HG03342 (cell line): ENCODE data around the gene TMEM168.
A peak's percentile ranks its signal among the peaks of the same experiment; 100 is the strongest.
"Not testable (repeated sequence)": the region's sequence is repeated elsewhere in the genome, so short reads cannot be mapped to it uniquely, and the experiment has no call there.

Experiments
- ATAC-seq: cut with Tn5 transposase; IDR thresholded peaks from one replicate; pipeline ENCODE4 v1.9.1; 2021; ENCODE audit warnings: mild to moderate bottlenecking, moderate library complexity; ENCODE audit not compliant: unreplicated experiment

The TMEM168 gene, protein sequence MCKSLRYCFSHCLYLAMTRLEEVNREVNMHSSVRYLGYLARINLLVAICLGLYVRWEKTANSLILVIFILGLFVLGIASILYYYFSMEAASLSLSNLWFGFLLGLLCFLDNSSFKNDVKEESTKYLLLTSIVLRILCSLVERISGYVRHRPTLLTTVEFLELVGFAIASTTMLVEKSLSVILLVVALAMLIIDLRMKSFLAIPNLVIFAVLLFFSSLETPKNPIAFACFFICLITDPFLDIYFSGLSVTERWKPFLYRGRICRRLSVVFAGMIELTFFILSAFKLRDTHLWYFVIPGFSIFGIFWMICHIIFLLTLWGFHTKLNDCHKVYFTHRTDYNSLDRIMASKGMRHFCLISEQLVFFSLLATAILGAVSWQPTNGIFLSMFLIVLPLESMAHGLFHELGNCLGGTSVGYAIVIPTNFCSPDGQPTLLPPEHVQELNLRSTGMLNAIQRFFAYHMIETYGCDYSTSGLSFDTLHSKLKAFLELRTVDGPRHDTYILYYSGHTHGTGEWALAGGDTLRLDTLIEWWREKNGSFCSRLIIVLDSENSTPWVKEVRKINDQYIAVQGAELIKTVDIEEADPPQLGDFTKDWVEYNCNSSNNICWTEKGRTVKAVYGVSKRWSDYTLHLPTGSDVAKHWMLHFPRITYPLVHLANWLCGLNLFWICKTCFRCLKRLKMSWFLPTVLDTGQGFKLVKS

DNA sequence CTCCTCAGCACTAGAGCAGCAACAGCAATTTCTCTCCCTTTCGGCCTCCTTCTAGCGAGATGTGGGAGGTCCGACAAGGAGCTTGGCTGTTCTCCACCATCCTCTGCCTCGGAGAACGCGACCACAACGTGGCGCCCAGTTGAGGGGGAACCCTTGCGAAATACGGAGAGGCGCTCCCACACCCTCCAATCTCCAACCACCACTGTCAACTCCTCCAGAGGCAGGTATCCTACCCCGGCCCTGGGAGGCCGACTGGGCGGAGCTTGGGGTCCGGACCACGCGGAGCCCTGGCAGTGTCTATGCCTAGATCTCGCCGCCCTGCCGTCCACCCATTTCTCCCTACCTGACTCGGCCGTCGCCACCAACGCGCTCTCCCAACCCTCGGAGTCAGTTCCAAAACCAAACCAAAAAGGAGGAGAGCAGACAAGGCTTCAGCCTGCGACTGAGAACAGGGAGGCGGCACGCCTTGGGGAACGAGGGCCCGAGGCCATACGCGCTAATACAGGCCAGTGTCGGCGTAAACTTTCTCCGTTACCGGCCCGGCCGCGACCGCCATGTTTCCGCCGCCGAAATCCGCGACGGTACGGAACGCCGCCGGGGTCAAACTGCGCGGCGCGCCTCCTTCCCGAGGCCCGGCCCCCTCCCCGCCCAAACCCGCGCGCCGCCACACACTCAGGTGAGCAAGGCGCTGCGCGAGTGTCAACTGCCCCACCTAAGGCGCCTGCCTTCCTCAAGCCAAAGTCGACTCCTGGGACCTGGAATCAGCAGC lies at the start of gene TMEM168:
TMEM168 (minus strand) TSS at position 577 of the 769 bp plus-strand sequence. CDS start 5,568 bp downstream, outside the sequence.
- ATAC-seq: peak; percentile 79

DNA sequence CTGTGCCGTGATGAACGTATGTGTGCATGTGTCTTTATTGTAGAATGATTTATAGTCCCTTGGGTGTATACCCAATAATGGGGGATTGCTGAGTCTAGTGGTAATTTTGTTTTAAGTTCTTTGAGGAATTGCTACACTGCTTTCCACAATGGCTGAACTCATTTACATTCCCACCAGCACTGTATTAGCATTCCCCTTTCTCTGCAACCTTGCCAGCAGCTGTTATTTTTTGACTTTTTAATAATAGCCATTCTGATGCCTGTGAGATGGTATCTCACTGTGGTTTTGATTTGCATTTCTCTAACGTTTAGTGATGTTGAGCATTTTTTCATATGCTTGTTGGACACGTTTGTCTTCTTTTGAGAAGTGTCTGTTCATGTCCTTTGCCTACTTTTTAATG lies 45.7 kb upstream of the TMEM168 start:
- not testable (repeated sequence) for ATAC-seq

DNA sequence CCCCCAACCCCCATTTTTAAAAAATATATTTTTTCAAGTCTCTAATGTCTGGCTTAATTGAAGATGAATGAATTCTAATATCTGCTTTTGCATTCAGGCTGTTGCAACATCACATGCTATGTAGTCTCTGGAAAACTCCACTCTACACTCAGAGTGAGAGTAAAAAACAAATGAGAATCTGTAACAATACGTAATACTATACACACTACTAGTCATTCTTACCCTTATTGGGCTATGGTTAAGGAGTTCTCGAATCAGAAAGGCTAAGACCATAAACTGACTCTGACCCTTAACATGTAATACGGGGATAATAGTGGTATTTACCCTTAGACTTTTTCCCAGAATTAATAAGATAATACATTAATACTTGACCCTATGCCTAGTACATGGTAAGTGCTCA lies 42.9 kb upstream of the TMEM168 start:
- no peak for ATAC-seq

DNA sequence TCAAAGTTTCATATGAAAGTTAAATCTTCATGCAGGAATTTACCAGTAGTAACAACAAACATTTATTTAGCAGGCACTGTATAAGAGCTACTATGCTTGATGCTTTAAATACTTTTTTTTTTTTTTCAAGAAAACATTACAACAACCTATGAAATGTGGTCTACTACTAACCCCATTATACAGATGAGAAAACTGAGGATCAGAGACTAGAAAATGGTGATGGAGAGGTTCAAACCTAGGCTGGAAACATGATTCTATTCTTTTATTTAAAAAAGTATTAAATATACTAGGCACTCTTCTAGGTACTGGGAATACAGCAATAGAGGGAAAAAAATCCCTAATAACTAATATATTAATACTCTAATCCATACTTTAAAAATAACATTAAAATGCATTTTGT lies 40.6 kb upstream of the TMEM168 start:
- ATAC-seq: no peak

DNA sequence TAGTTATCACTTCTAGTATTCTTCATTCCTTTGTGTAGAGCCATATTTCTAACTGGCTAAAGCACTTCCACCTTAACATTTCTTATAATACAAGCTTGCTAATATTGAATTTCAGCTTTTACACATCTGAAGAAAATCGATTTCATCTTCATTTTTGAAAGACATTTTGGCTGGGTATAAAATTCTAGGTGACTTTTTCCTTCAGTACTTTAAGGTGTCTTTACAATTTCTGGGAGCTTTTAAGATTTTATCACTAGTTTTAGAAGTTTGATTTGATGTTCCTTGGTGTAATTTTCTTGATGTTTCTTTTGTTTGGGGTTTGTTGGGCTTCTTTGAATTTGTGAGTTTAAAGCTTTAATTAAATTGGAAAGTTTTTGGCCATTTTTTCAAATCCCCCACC lies 38.5 kb upstream of the TMEM168 start:
- ATAC-seq: no peak

DNA sequence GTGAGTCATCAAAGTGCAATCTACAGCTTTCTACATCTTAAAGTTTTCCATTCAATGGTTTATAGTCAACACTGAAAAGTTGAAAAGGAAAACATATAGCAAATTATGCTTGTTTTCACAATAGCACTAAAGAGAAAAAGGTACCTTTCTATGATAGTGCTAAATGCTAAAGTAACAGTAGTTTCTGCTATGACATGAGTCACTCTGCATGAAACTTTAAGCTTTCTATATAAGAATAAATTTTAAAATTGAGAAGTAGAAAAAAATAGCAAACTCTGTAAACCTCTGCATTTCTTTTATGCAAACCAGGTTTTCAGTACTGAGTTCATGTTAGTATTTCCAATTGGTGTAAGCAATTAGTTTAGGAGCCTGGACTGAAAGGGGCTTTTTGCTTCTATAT lies 31.2 kb upstream of the TMEM168 start:
- no peak for ATAC-seq

DNA sequence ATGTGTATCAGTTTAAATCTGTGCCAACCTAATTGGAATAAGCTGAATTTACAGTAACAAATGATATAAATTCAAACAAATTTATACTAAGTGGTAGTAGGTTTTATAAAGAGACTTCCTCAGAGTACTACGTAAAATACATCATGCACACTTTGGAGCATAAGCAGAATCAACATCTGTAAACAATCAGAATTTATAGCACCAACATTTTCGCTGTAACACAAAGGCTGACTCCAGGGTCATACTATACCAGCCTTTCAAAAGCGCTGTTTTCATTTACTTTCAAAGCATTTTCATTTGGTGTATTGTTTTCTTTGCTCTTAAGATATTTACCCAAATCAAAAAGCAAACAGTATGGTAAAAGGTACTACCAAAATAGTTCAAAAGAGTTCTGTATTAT lies 29.3 kb upstream of the TMEM168 start:
- ATAC-seq: no peak

DNA sequence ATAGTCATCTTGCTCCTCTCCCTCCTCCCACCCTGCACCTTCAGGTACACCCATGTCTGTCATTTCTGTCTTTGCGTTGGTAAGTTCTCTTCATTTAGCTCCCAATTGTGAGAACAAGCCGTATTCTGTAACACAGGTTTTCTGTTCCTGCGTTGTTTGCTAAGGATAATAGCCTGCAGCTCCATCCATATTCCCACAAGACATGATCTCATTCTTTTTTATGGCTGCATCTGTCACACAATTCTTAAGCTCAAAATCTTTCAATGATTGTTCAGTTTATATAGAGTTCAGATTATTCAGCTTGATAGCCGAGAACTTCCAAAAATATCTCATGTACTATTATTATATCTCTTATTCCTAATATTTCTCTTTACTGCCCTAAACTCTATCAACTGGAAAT lies 16.0 kb upstream of the TMEM168 start:
- ATAC-seq: no peak

DNA sequence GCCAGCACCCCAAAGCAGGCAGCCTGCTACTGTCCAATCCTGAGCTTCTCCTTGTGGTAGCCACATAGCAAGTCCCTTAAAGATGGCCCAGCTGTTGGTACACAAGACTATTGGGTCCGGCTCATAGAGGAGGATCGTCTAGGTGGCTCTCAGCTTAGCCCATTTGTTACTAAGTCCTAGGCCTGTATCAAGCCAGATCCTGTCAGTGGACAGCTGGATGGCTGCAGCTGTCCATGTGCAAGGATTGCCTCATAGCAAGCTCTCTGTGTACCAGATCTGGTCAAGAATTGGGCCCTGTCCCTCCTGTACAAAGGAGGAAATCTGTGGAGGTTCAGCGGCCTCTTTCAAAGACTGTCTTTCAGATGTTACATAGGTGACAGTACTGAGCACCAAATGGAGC lies 12.2 kb upstream of the TMEM168 start:
- ATAC-seq: no peak

DNA sequence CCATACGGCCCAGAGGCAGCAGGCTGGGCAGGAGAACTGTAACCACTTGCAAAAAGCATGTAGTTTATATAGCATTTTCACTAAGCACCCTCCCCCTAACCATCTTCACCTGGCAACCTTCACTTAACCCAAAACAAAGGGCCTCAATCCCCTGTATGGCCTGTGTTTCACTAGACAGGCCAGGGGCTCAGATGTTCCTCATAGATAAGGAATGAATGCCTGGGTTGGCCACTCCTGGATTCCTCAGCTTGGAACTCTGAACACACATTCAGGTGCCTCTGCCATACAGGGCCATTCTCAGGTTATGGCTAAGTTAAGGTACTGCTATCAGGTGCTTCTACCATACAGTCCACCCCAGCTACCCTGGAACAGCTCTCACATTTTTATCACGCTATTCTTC lies 10.3 kb upstream of the TMEM168 start:
- no peak for ATAC-seq

DNA sequence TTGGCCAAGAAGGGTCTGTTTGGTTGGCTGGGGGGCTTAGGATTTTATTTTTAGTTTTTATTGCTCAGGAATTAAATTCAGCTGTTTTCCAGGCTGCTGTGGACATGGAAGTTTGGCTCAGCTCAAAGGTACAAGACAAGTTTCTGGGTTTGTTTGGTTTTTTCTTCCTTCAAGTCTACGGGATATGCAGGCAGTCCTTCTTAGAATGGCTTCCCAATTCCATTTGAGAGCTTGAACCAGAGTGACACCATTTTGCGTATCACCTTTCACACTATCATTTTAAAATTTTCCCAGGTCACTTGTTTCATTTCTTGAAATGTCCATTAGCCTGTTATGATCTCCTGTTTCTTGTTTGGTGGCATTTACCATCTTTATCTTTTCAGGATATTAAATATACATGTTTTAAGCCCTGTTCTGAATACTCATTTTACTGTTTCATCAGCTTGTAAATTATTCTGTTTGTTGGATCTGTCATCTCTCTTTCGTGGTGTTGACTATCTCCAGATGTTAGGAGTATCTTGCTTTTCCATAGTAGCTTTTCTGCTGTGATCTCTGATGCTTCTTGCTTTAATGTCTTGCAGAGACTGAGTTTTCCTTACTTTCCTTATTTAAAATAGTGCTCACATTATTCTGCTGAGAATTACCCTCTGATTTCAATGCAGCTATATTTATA lies 9.4 kb upstream of the TMEM168 start:
- ATAC-seq: no peak

DNA sequence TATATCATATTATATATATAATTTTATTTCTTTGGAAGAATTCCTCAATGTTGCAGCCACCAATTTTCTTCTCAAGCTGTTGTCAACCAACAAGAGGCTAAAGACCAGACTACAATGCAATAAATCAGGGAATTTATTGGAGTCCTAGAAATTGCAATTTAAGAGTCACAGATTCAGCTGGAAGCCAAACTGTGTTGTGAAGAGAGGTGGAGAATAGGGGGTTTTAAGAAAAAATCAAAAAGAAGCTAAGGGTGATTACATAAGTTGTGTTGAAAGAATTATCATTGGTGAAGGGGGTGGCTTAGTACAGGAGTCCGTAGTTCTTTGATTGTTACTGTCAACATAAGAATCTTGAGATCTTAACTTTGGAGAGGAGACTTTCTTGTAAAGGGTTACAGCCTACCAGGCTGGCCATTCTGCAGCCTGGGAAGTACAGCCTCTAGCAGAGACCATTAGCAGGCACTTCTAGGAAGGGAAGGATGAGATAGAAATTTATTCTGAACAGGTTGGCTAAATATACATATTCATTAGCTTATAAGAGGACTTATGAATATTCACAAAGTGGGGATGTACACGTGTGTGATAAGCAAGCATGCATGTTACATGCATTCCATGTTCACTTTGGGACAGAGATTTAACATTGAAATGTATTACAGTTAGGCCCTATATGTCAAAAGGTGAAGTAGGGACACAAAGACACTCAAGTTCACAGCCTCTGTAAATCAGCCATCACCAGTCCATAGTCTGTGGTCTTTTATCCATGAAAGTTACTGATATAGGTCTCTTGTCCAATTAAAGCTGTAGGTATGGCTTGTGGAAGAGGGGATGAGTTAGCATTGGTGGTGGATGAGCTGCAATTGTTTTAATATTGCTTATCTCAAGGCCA lies 8.3 kb upstream of the TMEM168 start:
- no peak for ATAC-seq

DNA sequence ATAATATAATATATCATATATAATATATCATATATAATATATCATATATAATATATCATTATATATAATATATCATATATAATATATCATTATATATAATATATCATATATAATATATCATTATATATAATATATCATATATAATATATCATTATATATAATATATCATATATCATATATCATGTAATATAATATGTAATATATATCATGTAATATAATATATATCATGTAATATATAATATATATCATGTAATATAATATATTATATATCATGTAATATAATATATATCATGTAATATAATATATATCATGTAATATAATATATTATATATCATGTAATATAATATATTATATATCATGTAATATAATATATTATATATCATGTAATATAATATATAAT lies 6.4 kb upstream of the TMEM168 start:
- not testable (repeated sequence) for ATAC-seq

DNA sequence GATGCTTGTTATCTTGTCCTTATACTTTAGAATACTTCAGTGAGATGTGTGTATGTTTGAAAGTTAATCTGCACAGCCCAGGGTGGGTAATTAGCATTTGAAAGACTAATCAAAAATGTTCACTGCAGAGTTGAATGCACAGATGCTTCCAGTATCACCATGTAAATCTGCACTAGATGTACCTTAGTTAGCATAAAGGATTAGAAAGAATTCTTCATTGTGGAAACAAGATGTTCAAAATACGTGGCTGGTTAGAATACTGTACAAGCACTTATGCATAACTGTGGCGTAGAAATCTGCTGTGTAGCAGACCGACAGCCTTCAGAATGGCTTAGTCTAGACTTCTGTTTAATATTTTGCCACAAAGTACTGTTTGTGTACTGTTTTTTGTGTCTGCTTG lies 2.2 kb upstream of the TMEM168 start:
- no peak for ATAC-seq

DNA sequence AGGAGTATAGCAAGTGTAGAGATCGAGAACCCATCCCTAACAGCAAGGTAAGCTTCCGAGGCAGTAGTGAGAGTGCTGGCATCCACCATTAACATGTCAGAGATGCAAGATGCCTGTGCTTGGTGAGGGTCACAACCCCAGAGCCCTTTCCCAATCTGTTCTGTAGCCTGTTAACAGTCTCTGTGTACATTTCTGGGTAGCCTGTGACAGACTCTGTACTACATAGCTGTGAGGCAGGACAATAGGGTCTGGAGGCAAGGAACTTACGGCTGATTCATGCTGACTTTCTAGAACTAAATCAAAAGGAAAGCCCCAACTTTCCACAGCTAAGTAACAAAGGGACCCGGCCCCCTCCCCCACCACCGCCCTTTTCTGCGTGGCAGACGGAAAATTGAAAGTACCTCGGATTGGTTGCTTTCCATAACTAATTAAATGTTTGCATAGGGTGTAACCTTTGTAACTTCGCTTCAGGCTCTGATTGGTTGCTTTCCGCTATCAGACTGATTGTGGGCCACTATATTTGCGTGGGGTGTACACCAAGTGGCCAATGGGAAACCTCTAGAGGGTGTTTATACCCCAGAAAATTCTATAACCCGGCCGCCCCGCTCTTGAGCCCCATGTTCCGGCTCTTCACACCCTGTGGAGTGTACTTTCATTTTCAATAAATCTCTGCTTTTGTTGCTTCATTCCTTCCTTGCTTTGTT lies 1.4 kb upstream of the TMEM168 start:
- no peak for ATAC-seq

DNA sequence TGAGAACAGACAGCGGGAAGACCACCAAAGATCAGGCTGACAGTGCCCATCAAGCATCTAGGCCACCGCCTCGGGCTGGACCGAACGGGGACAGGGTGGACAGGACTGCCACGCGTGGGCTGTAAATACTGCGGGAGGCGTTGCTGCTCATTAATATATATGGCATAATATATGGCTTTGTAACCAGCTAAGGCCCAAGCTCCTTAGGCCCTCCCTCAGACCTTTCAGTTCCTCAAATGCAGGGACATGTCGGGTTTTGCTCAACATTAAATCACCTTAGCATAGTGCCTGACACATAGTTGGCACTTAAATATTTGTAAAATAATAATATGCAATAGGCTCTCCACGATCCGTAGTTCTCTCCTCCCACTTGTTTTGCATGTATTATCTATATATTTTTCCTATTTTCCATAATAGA lies 402 bp upstream of the TMEM168 start:
- ATAC-seq: peak; percentile 60

DNA sequence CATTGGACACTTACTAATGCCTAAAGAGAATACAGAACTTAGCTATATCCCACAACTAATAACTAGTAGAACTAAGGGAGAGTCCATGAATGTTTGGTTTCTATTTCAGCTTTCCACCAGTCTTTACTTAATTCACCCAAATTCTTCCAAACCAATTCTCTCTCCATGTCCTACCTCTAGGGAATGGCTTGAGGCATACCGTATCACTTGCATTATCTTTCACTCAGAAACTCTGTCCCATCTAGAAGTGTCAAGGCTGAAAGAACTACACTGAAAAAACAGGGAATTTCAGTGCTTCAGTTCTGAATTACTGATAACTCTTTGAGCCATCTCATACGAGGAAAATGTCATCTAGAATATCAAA lies 758 bp downstream of the TMEM168 start:
- peak; percentile 0 for ATAC-seq

DNA sequence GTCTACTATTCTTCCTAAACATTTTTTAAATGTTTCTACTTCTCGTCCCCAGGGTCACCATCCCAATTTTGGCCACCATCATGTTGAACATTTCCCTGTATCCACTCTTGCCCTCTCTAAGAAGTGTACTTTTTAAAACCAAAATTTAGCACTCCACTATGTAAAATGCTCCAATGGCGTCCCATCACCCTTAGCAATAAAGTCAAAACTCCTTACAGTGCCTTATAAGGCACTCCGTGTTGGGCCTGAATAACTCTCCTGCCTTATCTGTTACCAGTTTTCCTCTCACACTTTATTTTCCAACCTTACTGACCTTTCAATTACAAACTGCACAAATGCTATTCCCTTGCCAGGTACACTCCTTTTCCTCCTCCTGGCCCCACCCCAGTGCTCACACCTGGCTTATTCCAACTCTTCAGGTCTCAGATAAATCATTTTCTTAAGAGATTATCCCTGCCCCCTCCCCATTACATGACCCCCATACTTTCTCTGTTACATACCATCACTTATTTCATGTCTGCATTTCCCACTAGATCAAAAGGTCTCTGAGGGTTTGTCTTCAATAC lies 1.3 kb downstream of the TMEM168 start:
- no peak for ATAC-seq

DNA sequence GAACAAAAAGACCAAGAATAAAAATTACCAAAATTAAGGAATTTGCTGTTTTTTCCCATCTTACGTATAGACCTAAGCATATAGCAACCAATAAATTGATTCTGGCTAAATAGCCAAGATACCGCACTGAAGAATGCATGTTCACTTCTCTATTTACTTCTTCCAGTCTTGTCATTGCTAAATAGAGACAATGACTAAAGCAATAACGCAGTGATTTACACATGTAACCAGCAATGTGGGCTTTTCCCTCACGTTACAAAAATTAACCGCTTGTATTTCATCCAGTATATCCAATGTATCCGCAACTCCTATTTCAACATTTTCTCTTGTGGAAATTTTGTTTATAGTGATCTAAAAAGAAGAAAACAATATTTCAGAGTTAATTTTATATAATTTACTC lies 5.6 kb downstream of the TMEM168 start:
- no peak for ATAC-seq
